Progenitor cell of endocrine pancreas (in vitro differentiated cells): ENCODE measurements around the gene TMEM116. TPM values are rescaled to one million over a fixed set of nuclear protein-coding genes. Genes with fewer than 3 reads are reported as not detected.
"Not testable (repeated sequence)": the region's sequence is repeated elsewhere in the genome, so short reads cannot be mapped to it uniquely, and the experiment has no call there.

Experiments used
- DNase-seq: peaks from one replicate; pipeline ENCODE4 v3.0.0; 2021; ENCODE audit warnings: low spot score; ENCODE audit not compliant: unreplicated experiment
- H3K27ac Mint-ChIP-seq: 2 replicates; pipeline ENCODE4 v1.8.0; 2021; ENCODE audit warnings: mild to moderate bottlenecking, moderate library complexity, mixed read lengths
- H3K27me3 Mint-ChIP-seq: 2 replicates; pipeline ENCODE4 v1.8.0; 2021; ENCODE audit warnings: mixed read lengths
- H3K36me3 Mint-ChIP-seq: 2 replicates; pipeline ENCODE4 v1.8.0; 2022; ENCODE audit warnings: mixed read lengths; ENCODE audit not compliant: insufficient read depth
- H3K4me1 Mint-ChIP-seq: 2 replicates; pipeline ENCODE4 v1.8.0; 2021; ENCODE audit warnings: low read depth, mixed read lengths
- H3K4me3 Mint-ChIP-seq: 2 replicates; pipeline ENCODE4 v1.8.0; 2021; ENCODE audit warnings: low read depth, mild to moderate bottlenecking, moderate library complexity, mixed read lengths
- H3K9me3 Mint-ChIP-seq: 2 replicates; pipeline ENCODE4 v1.8.0; 2021; ENCODE audit warnings: low read depth, mixed read lengths
- long read RNA-seq: library from polyadenylated mRNA; unstranded; transcript quantifications from one replicate; pipeline ENCODE4 v2.0.0, GENCODE V29; 2020
- total RNA-seq: library from RNA; stranded (reverse); gene quantifications from 2 replicates; pipeline ENCODE4 v1.2.1, GENCODE V29; 2021
- TF ChIP-seq, protein P1 (sequence below): fragments of 200-600 bp; sonication (generic); IDR thresholded peaks from one replicate; pipeline ENCODE4 v1.5.0; 2021; ENCODE audit warnings: antibody characterized with exemption, mild to moderate bottlenecking; ENCODE audit not compliant: unreplicated experiment

TMEM116 gene
- 11.6 and 13.1 TPM in 2 replicates for total RNA-seq
- long read RNA-seq, transcript TMEM116-215 (11 exons, 1,408 nt): minor isoform, 5 of 38 reads
- long read RNA-seq, transcript TMEM116-213 (10 exons, 1,446 nt): major isoform, 7 of 38 reads
- long read RNA-seq, partial matches to known transcripts: 3 of 38 reads
- long read RNA-seq, other reads (novel, unspliced or antisense): 20 of 38 reads

DNA sequence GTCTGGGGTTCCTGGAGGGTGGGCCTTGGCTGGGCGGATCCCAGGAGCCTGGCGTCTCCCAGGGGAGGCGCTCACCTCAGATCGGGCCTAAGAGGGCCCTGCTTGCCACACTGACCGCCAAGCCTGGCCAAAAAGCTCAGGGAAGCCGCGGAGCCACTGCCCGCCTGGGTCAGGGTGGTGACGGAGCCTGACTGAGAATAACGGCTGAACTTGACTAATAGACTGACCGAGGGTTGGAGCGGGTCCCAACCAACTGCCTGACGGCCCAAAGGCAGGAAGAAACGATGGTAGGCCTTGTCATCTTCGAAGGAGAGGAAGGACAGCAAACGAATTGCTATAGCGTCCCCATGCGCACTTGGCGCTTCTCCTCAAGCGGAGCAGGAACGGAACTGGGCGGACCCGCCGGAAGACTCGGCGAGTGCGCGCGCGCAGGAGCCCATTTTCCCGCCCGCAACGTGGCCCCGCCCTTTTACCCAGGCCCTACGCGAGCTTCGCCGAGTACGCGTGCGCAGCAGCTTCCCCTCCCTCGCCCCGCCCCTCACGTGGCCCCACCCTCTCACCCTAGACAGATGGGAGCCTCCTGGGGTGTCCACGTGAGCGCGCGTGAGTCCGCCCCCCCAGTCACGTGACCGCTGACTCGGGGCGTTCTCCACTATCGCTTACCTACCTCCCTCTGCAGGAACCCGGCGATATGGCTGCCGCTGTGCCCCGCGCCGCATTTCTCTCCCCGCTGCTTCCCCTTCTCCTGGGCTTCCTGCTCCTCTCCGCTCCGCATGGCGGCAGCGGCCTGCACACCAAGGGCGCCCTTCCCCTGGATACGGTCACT lies at the start of gene TMEM116, which contains the start of gene ERP29:
Gene TMEM116 (minus strand): TSS at position 391 of the 826 bp plus-strand sequence. CDS start 7,895 bp downstream, outside the sequence.
Gene ERP29 (plus strand): TSS at position 652 of the 826 bp plus-strand sequence. CDS start 40 bp downstream, at position 692.
- DNase-seq: peak; percentile 100
- H3K27me3 Mint-ChIP-seq: no peaks in the 10 kb centered on the region
- H3K4me3 Mint-ChIP-seq: peak within 1 kb of the TSS; percentile 83
- H3K9me3 Mint-ChIP-seq: peaks cover 7% of the 10 kb centered on the region
- H3K36me3 Mint-ChIP-seq: peaks cover 20% of the 10 kb centered on the region
- peaks cover 25% of the 10 kb centered on the region for H3K4me1 Mint-ChIP-seq
- TF ChIP-seq, protein P1, sequence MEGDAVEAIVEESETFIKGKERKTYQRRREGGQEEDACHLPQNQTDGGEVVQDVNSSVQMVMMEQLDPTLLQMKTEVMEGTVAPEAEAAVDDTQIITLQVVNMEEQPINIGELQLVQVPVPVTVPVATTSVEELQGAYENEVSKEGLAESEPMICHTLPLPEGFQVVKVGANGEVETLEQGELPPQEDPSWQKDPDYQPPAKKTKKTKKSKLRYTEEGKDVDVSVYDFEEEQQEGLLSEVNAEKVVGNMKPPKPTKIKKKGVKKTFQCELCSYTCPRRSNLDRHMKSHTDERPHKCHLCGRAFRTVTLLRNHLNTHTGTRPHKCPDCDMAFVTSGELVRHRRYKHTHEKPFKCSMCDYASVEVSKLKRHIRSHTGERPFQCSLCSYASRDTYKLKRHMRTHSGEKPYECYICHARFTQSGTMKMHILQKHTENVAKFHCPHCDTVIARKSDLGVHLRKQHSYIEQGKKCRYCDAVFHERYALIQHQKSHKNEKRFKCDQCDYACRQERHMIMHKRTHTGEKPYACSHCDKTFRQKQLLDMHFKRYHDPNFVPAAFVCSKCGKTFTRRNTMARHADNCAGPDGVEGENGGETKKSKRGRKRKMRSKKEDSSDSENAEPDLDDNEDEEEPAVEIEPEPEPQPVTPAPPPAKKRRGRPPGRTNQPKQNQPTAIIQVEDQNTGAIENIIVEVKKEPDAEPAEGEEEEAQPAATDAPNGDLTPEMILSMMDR: peak; percentile 53
- H3K27ac Mint-ChIP-seq: peak within 1 kb of the TSS; percentile 98

DNA sequence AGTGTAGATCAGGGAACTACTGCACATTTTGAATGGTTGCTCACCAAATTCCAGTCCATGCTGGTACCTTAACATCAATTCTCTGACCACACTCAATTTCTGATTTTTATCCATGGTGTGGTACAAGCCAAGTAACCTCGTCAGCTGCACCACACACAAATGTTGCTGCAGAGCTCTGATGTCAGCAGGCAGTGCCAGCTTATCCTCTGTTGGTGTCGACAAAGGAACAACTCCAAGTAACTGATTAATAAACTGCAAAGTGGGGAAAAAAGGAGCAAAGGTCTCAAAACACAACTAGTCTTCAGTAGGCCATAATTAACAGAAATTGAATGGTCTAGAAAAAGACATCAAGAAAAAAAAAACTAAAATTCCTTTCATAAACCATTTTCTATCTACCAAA lies 48.2 kb upstream of the TMEM116 start:
- no peak for DNase-seq
- Mint-ChIP-seq H3K9me3 (no peaks in the 10 kb centered on the region), H3K4me3 (no peak overlapping the region), H3K27me3 (no peaks in the 10 kb centered on the region), H3K4me1 (no peaks in the 10 kb centered on the region), H3K36me3 (peaks cover 11% of the 10 kb centered on the region), H3K27ac (no peak overlapping the region)
- TF ChIP-seq, protein P1: no peak

DNA sequence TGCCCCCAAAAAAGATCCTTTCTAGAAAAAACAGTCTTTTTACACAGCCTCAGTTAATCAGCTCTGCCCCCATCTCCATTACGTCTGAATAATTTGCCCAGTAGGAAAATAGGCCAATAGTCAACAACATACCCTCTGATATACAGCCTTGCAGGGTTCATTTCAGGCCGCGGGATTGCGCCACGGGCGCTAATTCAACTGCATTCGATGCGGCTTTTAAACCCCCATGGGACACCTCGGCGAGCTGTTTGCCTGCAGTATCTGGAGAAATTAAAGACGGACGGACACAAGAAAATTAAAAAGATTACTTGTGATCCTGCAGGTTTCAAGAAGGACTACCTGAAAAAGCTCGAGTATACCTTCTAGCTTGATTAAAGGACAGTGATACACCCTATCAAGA lies 36.4 kb upstream of the TMEM116 start:
- Mint-ChIP-seq H3K27ac (no peak overlapping the region), H3K4me1 (no peaks in the 10 kb centered on the region), H3K36me3 (peaks cover 17% of the 10 kb centered on the region), H3K4me3 (no peak overlapping the region), H3K9me3 (no peaks in the 10 kb centered on the region), H3K27me3 (no peaks in the 10 kb centered on the region)
- no peak for DNase-seq
- TF ChIP-seq, protein P1: no peak

DNA sequence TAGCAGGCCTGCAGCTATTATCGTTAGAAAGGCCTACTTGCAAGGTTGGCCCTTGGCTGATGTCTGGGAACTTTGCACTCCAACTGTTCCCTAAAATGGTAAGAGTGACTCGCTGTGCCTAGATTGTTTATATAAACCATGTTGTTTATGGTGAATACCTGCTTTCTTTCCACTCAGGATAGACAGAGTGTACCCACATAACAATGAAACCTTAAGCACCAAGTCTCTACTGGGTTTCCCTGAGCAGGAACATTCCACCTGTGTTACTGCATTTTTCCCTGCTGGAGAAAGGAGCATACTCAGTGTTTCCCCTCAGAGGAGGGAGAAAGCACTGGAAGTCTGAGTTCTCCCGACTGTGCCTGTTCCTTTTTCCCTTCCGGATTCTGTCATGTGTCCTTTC lies 33.0 kb upstream of the TMEM116 start:
- no peaks in the 10 kb centered on the region for H3K27me3 Mint-ChIP-seq
- DNase-seq: no peak
- H3K9me3 Mint-ChIP-seq: no peaks in the 10 kb centered on the region
- TF ChIP-seq, protein P1: no peak
- no peaks in the 10 kb centered on the region for H3K4me1 Mint-ChIP-seq
- H3K27ac Mint-ChIP-seq: peak overlapping the region; percentile 75
- no peak overlapping the region for H3K4me3 Mint-ChIP-seq
- peaks cover 22% of the 10 kb centered on the region for H3K36me3 Mint-ChIP-seq

DNA sequence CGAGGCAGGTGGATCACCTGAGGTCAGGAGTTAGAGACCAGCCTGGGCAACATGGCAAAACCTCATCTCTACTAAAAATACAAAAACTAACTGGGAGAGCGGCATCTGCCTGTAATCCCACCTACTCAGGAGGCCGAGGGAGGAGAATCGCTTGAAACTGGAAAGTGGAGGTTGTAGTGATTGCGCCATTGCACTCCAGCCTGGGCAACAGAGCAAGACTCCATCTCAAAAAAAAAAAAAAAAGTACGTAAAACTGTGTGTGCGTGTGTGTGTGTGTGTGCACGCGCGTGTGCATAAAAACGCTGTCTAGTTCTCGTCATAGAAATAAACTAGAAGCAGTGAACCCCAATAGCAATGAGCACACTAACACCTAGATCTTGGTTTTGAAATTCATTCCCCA lies 23.6 kb upstream of the TMEM116 start:
- H3K4me3 Mint-ChIP-seq, H3K27ac Mint-ChIP-seq, DNase-seq, H3K4me1 Mint-ChIP-seq, H3K27me3 Mint-ChIP-seq, H3K9me3 Mint-ChIP-seq: not testable (repeated sequence)
- peaks cover 20% of the 10 kb centered on the region for H3K36me3 Mint-ChIP-seq
